ENCODE results near the gene CELSR1. TPM values are rescaled to one million over a fixed set of nuclear protein-coding genes. Genes with fewer than 3 reads are reported as not detected.
"Not testable (repeated sequence)": the region's sequence is repeated elsewhere in the genome, so short reads cannot be mapped to it uniquely, and the experiment has no call there.

CELSR1 gene
- total and polyA plus RNA-seq, 2 of the 13 experiments (the other 11 are each of a cell fraction or from before 2014, with no cell fraction given), result 0.78 to 1.8 TPM

GRCh38 chr22:46471330-46471729 lies 66.1 kb downstream of the CELSR1 start:
- H3K4me2 ChIP-seq (ENCODE audit: low read depth, low read length), result peak overlapping the region; percentile 10; the same call in 1 of the 2 replicates
- TF ChIP-seq ZNF770 (CRISPR knock-in tag; IDR thresholded peaks at IDR 0.05) (peak; percentile 98), HNF4A (CRISPR knock-in tag; IDR thresholded peaks at IDR 0.05) (peak; percentile 58; the same call in 1 of the 2 replicates), ZMYM3 (CRISPR knock-in tag; IDR thresholded peaks at IDR 0.05) (peak; percentile 44; the same call in 1 of the 2 replicates), PHF21A (CRISPR knock-in tag; IDR thresholded peaks at IDR 0.05) (0 out of 2 replicates have a peak, but pooled peaks have one; percentile 16), SALL1 (CRISPR knock-in tag; IDR thresholded peaks at IDR 0.05) (peak; percentile 49; the same call in 1 of the 2 replicates), ZBTB7B (CRISPR knock-in tag; IDR thresholded peaks at IDR 0.05) (peak; percentile 29; the same call in 1 of the 2 replicates), TEAD3 (CRISPR knock-in tag; optimal IDR thresholded peaks at IDR 0.05; ENCODE audit: borderline replicate concordance) (peak; percentile 75), ZSCAN25 (CRISPR knock-in tag; IDR thresholded peaks at IDR 0.05) (peak; percentile 78; the same call in 1 of the 2 replicates)
- FAIRE-seq; ATAC-seq; DNase-seq (ENCODE audit: low spot score); H2AFZ ChIP-seq (ENCODE audit: low read length); H4K20me1 ChIP-seq (ENCODE audit: insufficient read depth, low read length); CTCF ChIA-PET (ENCODE audit: low intra/inter-chr PET ratio, low total read pairs); BruUV-seq (replicated peaks); POLR2A ChIA-PET; H3K36me3 ChIP-seq (replicated peaks in 1 of 2; ENCODE audit: control insufficient read depth in 1 of 2, insufficient read depth in 2 of 2, low read length in 2 of 2); H3K4me3 ChIP-seq (replicated peaks in 1 of 3; ENCODE audit: insufficient read depth in 1 of 3, low read depth in 2 of 3, low read length in 3 of 3); H3K27me3 ChIP-seq (ENCODE audit: control insufficient read depth in 1 of 2, insufficient read depth in 2 of 2, low read length in 2 of 2); H3K9ac ChIP-seq (ENCODE audit: insufficient read depth, low read depth, low read length); in situ Hi-C loops (cut with HindIII; ENCODE audit: extremely low pct_ligation_motif_present, low pct_unique_long_range_greater_than_20kb); H3K9me3 ChIP-seq (ENCODE audit: low read length); H3K79me2 ChIP-seq (ENCODE audit: insufficient read depth, low read length); H3K27ac ChIP-seq (ENCODE audit: extremely low read length, insufficient read depth, low read length); intact Hi-C loops (cut with micrococcal nuclease; ENCODE audit: unreplicated experiment): not testable (repeated sequence)
- WGBS (ENCODE audit: low lambda C conversion rate), result 59% methylated on average over 2 of the region's 6 CpGs
- peaks cover 12% of the 10 kb centered on the region for H3K4me1 ChIP-seq (ENCODE audit: insufficient read depth, low read length)
